ENCODE results near the gene SIGLEC15.

SIGLEC15 gene

GRCh38 chr18:45880876-45881558 lies 55.5 kb downstream of the SIGLEC15 start:
- DNase-seq = no peak

GRCh38 chr18:45887585-45887984 lies 62.1 kb downstream of the SIGLEC15 start:
- no peak for DNase-seq

GRCh38 chr18:45889419-45890064 lies 64.1 kb downstream of the SIGLEC15 start:
- DNase-seq = no peak

GRCh38 chr18:45890606-45891005 lies 65.1 kb downstream of the SIGLEC15 start:
- no peak for DNase-seq

- DNase-seq = no peak
Measured at GRCh38 chr18:45891806-45892205, 66.3 kb downstream of the SIGLEC15 start.

Data from NCI-H1417 (cell line).